ENCODE measurements around the gene BICD2.
"Not testable (repeated sequence)": the region's sequence is repeated elsewhere in the genome, so short reads cannot be mapped to it uniquely, and the experiment has no call there.

The BICD2 gene

GRCh38 chr9:92764381-92764987 is at the start of gene BICD2:
BICD2 (minus strand) TSS chr9:92764833; CDS start chr9:92764744, 89 bp downstream.
- no peak for DNase-seq (ENCODE audit: low spot score)

- DNase-seq (ENCODE audit: low spot score) = not testable (repeated sequence)
These were observed 45.1 kb upstream of the BICD2 start for GRCh38 chr9:92809629-92810326.

- peak; percentile 39 for DNase-seq (ENCODE audit: low spot score)
These were observed 44.3 kb upstream of the BICD2 start for GRCh38 chr9:92808726-92809451.

- DNase-seq (ENCODE audit: low spot score) = peak; percentile 17
These were observed 43.4 kb upstream of the BICD2 start for GRCh38 chr9:92807757-92808725.

- no peak for DNase-seq (ENCODE audit: low spot score)
These were observed 42.6 kb upstream of the BICD2 start for GRCh38 chr9:92807031-92807756.

GRCh38 chr9:92804727-92805126 is 40.1 kb upstream of the BICD2 start:
- no peak for DNase-seq (ENCODE audit: low spot score)

- DNase-seq (ENCODE audit: low spot score) = no peak
These were observed 33.7 kb upstream of the BICD2 start for GRCh38 chr9:92798358-92798757.

GRCh38 chr9:92796337-92796804 is 31.7 kb upstream of the BICD2 start:
- DNase-seq (ENCODE audit: low spot score) = not testable (repeated sequence)

- DNase-seq (ENCODE audit: low spot score) = no peak
These were observed 31.1 kb upstream of the BICD2 start for GRCh38 chr9:92795598-92796336.

GRCh38 chr9:92795000-92795399 is 30.4 kb upstream of the BICD2 start:
- DNase-seq (ENCODE audit: low spot score) = no peak

GRCh38 chr9:92794426-92794825 is 29.8 kb upstream of the BICD2 start:
- DNase-seq (ENCODE audit: low spot score) = no peak

GRCh38 chr9:92790542-92791527 is 26.2 kb upstream of the BICD2 start:
- peak; percentile 70 for DNase-seq (ENCODE audit: low spot score)

- DNase-seq (ENCODE audit: low spot score) = no peak
These were observed 21.7 kb upstream of the BICD2 start for GRCh38 chr9:92786298-92786697.

- DNase-seq (ENCODE audit: low spot score) = no peak
These were observed 17.3 kb upstream of the BICD2 start for GRCh38 chr9:92781899-92782298.

- DNase-seq (ENCODE audit: low spot score) = no peak
These were observed 15.6 kb upstream of the BICD2 start for GRCh38 chr9:92780206-92780605.

- DNase-seq (ENCODE audit: low spot score) = no peak
These were observed 10.8 kb upstream of the BICD2 start for GRCh38 chr9:92775466-92775865.

GRCh38 chr9:92774274-92774673 is 9.6 kb upstream of the BICD2 start:
- DNase-seq (ENCODE audit: low spot score) = no peak

- no peak for DNase-seq (ENCODE audit: low spot score)
These were observed 9.2 kb upstream of the BICD2 start for GRCh38 chr9:92773810-92774209.

GRCh38 chr9:92771309-92771708 is 6.7 kb upstream of the BICD2 start:
- DNase-seq (ENCODE audit: low spot score) = no peak

Data from CD4-positive, alpha-beta T cell treated with Interleukin-6 at 100 ng/mL for 8 hours (primary cell).